Measurements from ENCODE around the gene IGFBPL1.

The IGFBPL1 gene

GRCh38 chr9:38362852-38363588, 61.2 kb downstream of the IGFBPL1 start:
- TF ChIP-seq CTCF (IDR thresholded peaks at IDR 0.05; ENCODE audit: borderline replicate concordance, extremely low read depth, low read length, poor library complexity, severe bottlenecking): peak; percentile 65
- TF ChIP-seq EZH2 (IDR thresholded peaks at IDR 0.05; ENCODE audit: borderline replicate concordance, low read depth, low read length, severe bottlenecking): no peak
- H2AFZ ChIP-seq (ENCODE audit: low read depth, low read length): no peak overlapping the region
- no peak overlapping the region for H3K4me2 ChIP-seq (ENCODE audit: insufficient read depth, low read length)
- DNase-seq: peak; percentile 13
- no peaks in the 10 kb centered on the region for H3K9me3 ChIP-seq (ENCODE audit: insufficient read depth, low read length, severe bottlenecking)
- H4K20me1 ChIP-seq (ENCODE audit: insufficient read depth, low read length): no peaks in the 10 kb centered on the region
- no peak overlapping the region for H3K4me3 ChIP-seq (ENCODE audit: low read depth in 1 of 2, low read length in 2 of 2)
- H3K27me3 ChIP-seq (ENCODE audit: insufficient read depth, low read length, poor library complexity): no peaks in the 10 kb centered on the region
- H3K79me2 ChIP-seq (ENCODE audit: insufficient read depth, low read length): no peaks in the 10 kb centered on the region
- no peak overlapping the region for H3K27ac ChIP-seq (ENCODE audit: low read length)
- H3K36me3 ChIP-seq (ENCODE audit: insufficient read depth, low read length): no peaks in the 10 kb centered on the region
- no peak for ATAC-seq (ENCODE audit: insufficient read depth, low read depth)
- H3K4me1 ChIP-seq (ENCODE audit: insufficient read depth, low read length): no peaks in the 10 kb centered on the region
- H3K9ac ChIP-seq (ENCODE audit: low read depth, low read length): no peak overlapping the region

- no peaks in the 10 kb centered on the region for H3K36me3 ChIP-seq (ENCODE audit: insufficient read depth, low read length)
- no peaks in the 10 kb centered on the region for H3K79me2 ChIP-seq (ENCODE audit: insufficient read depth, low read length)
- DNase-seq (no peak), ATAC-seq (ENCODE audit: insufficient read depth, low read depth) (no peak)
- H3K27ac ChIP-seq (ENCODE audit: low read length): no peak overlapping the region
- no peak overlapping the region for H3K4me2 ChIP-seq (ENCODE audit: insufficient read depth, low read length)
- no peaks in the 10 kb centered on the region for H3K4me1 ChIP-seq (ENCODE audit: insufficient read depth, low read length)
- no peak overlapping the region for H3K4me3 ChIP-seq (ENCODE audit: low read depth in 1 of 2, low read length in 2 of 2)
- H2AFZ ChIP-seq (ENCODE audit: low read depth, low read length): no peak overlapping the region
- H3K9ac ChIP-seq (ENCODE audit: low read depth, low read length): no peak overlapping the region
- TF ChIP-seq EZH2 (IDR thresholded peaks at IDR 0.05; ENCODE audit: borderline replicate concordance, low read depth, low read length, severe bottlenecking) (no peak), CTCF (IDR thresholded peaks at IDR 0.05; ENCODE audit: borderline replicate concordance, extremely low read depth, low read length, poor library complexity, severe bottlenecking) (no peak)
- no peaks in the 10 kb centered on the region for H3K27me3 ChIP-seq (ENCODE audit: insufficient read depth, low read length, poor library complexity)
- no peaks in the 10 kb centered on the region for H4K20me1 ChIP-seq (ENCODE audit: insufficient read depth, low read length)
- H3K9me3 ChIP-seq (ENCODE audit: insufficient read depth, low read length, severe bottlenecking): no peaks in the 10 kb centered on the region
Measured at GRCh38 chr9:38361473-38361850, 62.8 kb downstream of the IGFBPL1 start.

GRCh38 chr9:38360839-38361472, 63.3 kb downstream of the IGFBPL1 start:
- Histone ChIP-seq H4K20me1 (ENCODE audit: insufficient read depth, low read length) (no peaks in the 10 kb centered on the region), H3K27me3 (ENCODE audit: insufficient read depth, low read length, poor library complexity) (no peaks in the 10 kb centered on the region), H3K4me2 (ENCODE audit: insufficient read depth, low read length) (no peak overlapping the region), H3K79me2 (ENCODE audit: insufficient read depth, low read length) (no peaks in the 10 kb centered on the region), H3K36me3 (ENCODE audit: insufficient read depth, low read length) (no peaks in the 10 kb centered on the region), H3K9me3 (ENCODE audit: insufficient read depth, low read length, severe bottlenecking) (no peaks in the 10 kb centered on the region), H3K4me3 (ENCODE audit: low read depth in 1 of 2, low read length in 2 of 2) (no peak overlapping the region), H3K9ac (ENCODE audit: low read depth, low read length) (no peak overlapping the region), H3K27ac (ENCODE audit: low read length) (no peak overlapping the region), H3K4me1 (ENCODE audit: insufficient read depth, low read length) (no peaks in the 10 kb centered on the region), H2AFZ (ENCODE audit: low read depth, low read length) (no peak overlapping the region)
- no peak for ATAC-seq (ENCODE audit: insufficient read depth, low read depth)
- DNase-seq: no peak
- no peak for TF ChIP-seq EZH2 (IDR thresholded peaks at IDR 0.05; ENCODE audit: borderline replicate concordance, low read depth, low read length, severe bottlenecking)
- TF ChIP-seq CTCF (IDR thresholded peaks at IDR 0.05; ENCODE audit: borderline replicate concordance, extremely low read depth, low read length, poor library complexity, severe bottlenecking): no peak
